Measurements from ENCODE around the gene CBR3.

CBR3 gene

DNA sequence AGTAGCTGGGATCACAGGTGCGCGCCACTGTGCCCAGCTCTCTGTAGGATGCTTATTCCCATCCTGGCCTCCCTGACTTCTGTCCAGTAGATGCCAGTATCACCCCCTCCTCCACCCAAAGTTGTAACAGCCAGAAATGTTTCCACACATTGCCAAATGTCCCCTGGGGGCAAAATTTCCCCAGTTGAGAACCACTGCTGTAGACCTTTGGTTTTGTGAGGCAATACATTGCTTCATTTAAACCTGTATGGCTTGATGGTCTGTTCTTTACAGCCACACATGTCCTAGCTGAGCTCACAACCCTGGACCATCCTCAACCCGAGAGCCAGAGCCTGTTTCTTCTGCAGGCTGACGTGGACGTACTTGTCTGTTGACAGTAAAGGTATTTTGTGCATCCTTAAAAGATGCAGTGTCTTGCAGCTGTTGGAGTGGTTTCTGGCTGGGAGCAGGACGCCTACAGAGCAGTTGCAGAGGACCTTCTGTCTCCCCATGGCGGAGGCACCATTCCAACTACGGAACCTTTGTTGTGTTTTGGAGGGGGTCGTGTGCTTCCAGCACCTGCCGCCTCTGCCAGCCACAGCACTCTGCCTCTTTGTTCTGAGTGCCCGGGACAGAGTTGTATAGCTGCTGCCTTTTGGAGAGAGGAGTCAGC lies 48.4 kb downstream of the CBR3 start:
- no peak for DNase-seq (ENCODE audit: low read depth in 2 of 2)

- DNase-seq (ENCODE audit: low read depth in 2 of 2): no peak
These were observed 49.7 kb downstream of the CBR3 start for GRCh38 chr21:36184545-36184944.

DNA sequence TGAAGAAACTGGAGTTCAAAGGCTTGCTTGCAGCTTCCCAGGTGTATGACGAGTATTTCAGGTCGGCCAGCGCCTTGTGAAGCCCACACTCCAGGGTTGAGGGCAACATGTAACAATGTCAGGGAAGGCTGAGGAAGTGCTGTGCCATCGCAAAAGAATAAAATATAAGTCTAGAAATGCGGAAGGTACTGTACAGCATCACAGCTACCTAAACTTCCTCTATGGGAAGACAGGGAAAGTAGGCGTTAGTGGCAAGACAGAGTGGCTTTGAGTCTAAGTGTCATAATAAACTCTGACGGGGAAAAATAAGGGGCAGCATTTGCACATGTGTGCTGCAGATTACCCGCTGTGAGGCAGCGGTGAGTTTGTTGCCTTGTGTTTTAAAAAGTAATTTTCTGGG lies 50.6 kb downstream of the CBR3 start:
- no peak for DNase-seq (ENCODE audit: low read depth in 2 of 2)

GRCh38 chr21:36186081-36186480 lies 51.2 kb downstream of the CBR3 start:
- DNase-seq (ENCODE audit: low read depth in 2 of 2): no peak

DNA sequence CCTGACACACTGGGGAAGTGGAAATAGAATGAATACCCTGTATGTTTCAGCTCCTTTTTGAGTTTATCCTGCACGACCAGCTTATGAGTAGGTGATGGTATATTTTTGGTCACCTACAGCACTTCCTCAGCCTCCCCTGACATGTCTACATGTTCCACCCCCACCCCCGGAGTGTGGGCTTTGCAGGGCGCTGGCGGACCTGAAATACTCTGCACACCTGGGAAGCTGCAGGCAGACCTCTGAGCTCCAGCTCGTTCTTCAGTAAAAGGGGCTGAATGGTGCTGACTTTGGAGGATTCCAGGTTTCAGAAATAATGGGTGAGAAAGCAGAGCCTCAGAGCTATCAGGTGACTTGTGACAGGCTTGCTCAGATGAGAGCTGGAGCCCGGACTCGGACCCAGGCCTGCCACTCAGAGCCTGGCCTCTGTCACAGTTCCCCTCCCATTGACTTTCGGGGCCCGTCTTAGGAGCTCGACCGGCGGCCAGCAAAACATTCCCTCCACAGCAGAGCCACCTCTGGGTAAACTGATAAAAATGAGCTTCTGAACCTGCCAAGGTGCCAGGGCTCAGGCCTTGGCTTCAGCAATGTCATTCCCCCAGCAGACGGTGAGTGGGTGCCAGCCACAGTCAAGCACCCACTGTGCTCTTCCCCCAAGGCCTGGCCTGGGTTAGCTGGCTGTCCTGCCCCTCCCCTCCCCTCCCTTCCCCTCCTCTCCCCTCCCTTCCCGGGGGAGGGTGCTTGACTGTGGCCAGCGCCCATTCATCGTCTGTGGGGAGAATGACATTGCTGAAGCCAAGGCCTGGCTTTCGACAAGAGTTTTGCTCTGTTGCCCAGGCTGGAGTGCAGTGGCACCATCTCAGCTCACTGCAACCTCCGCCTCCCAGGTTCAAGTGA lies 51.9 kb downstream of the CBR3 start:
- no peak for DNase-seq (ENCODE audit: low read depth in 2 of 2)

DNA sequence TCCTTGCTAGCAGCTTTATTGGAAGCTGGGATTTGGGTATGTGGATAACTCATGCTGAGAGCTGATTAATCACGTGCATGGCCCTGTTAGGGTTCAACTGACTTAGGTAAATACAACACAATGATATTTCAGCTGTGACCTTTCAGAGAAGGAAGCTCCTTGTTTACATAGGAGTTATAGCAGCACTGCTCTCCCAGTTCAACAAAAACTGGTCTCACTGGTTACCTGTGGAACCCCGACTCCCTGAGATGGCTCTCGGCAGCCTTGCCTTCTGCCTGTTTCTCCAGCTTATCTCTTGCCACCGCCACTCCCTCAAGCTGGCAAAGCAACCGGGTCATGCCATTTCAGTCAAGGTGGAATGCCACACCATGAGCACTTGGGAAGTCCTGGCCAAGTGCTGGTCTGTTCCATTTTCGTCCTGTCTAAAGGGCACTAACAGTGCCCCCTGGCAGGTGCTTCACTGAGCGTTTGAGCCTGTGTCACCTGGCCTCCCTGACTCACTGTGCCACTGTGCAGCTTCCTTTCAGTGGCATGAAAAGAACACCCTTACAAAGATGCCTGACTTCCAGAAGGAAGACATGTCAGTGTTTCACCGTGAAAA lies 53.3 kb downstream of the CBR3 start:
- no peak for DNase-seq (ENCODE audit: low read depth in 2 of 2)

DNA sequence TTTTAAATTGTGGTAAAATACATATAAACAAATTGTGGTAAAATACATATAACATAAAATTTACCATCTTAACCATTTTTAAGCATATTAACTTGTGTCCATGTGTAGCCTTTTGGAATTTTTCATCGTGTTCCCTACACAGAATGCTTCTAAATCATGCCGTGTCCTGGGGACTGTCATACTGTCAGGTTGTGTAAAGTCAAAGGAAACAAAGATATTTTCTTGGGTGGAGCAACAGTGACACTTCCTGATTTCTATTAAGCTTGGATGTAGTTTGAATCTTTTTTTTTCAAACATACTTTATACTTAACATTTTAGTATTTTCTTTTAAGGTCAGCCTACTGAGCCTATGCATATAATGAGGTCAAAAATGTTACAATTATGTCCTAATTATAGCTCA lies 54.1 kb downstream of the CBR3 start:
- no peak for DNase-seq (ENCODE audit: low read depth in 2 of 2)

- no peak for DNase-seq (ENCODE audit: low read depth in 2 of 2)
These were observed 55.9 kb downstream of the CBR3 start for GRCh38 chr21:36190736-36191135.

DNA sequence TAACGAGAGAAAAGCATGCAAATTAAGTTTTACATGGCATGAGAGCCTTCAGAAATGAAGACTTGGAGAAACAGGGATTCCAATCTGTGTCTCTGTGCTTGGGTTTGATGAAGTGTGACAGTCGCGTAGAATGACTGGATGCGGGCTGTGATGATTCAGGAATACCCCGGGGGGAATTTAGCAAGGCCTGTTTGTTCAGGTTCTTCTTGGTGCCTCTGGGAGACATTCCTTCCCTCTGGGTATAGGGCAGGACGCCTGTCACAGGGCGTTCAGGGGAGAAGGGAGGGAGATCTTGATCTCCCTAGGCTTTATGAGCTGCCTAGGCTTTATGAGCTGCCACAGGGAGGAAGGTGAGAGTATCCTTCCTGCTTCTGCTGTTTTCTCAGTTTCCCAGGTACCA lies 58.3 kb downstream of the CBR3 start:
- DNase-seq (ENCODE audit: low read depth in 2 of 2): no peak

DNA sequence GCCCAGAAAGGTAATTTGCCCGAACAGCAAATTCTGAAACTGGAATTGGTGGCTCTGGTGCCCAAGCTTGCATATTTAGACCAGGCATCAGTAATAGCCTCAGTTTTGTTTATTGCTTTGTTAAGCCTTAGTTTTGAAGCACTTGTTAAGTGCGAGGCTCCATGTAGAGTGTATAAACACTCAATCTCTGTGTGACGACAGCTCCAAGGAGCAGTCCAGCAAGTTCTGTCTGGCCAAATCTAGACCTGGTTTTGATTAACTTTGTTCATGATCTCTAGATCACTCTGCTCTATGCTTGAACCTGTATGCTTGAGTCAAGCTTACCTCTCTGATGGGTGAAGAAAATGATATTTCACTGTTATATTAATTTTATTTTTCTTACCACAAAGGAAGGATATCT lies 59.1 kb downstream of the CBR3 start:
- DNase-seq (ENCODE audit: low read depth in 2 of 2): no peak

DNA sequence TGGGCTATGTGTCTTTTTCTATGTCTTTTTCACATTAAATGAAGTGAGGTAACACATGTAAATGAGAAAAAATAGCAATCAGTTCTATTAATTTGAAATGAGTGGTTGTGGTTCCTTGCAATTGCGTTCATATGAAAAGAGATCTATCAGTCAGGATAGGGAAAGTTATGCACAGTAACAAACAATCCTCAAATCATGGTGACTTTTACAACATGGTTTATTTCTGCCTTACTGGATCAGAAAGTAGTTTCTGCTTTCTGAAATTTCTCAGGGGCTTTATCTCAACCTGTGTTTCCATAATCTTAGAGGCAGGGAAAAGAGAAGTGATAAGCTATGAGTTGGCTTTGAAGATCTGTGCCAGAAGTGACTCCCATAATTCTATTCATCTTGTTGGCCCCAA lies 60.7 kb downstream of the CBR3 start:
- DNase-seq (ENCODE audit: low read depth in 2 of 2): no peak

Measured in stimulated activated CD4-positive, alpha-beta T cell treated with anti-CD3 and anti-CD28 coated beads, Interleukin-1b, Interleukin-23, amount 100 ng/mL, for 4 hours (primary cell).